Measurements from ENCODE around the gene DCK. TPM values are rescaled to one million over a fixed set of nuclear protein-coding genes. Genes with fewer than 3 reads are reported as not detected.
"Not testable (repeated sequence)": the region's sequence is repeated elsewhere in the genome, so short reads cannot be mapped to it uniquely, and the experiment has no call there.

DCK gene
- total and polyA plus RNA-seq, 2 experiments from 2014 or later = 11.9 to 19.7 TPM

DNA sequence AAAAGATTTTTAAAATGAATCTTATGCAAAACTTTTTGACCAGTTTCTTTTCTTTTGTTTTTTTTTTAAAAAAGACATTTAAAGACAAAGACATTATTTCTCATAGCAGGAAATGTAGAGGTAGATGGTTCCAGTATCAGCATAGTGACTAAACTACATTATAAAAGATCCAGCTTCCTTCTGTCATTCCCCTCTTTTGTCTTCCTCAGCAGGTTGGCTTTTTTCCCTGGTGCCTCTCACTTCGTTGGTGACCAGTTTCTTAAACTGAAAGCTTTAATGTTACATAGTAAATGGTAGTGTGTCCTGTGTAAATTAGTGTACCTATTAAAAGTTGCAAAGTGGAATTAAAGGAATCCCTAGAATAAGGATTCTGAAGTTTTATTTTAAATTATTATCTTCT is 36.1 kb downstream of the DCK start:
- Histone ChIP-seq H3K36me3 (replicated peaks; ENCODE audit: insufficient read depth, low read depth) (no peaks in the 10 kb centered on the region), H3K79me2 (no peaks in the 10 kb centered on the region)
- TF ChIP-seq, protein P1, sequence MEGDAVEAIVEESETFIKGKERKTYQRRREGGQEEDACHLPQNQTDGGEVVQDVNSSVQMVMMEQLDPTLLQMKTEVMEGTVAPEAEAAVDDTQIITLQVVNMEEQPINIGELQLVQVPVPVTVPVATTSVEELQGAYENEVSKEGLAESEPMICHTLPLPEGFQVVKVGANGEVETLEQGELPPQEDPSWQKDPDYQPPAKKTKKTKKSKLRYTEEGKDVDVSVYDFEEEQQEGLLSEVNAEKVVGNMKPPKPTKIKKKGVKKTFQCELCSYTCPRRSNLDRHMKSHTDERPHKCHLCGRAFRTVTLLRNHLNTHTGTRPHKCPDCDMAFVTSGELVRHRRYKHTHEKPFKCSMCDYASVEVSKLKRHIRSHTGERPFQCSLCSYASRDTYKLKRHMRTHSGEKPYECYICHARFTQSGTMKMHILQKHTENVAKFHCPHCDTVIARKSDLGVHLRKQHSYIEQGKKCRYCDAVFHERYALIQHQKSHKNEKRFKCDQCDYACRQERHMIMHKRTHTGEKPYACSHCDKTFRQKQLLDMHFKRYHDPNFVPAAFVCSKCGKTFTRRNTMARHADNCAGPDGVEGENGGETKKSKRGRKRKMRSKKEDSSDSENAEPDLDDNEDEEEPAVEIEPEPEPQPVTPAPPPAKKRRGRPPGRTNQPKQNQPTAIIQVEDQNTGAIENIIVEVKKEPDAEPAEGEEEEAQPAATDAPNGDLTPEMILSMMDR (IDR thresholded peaks at IDR 0.05; ENCODE audit: poor library complexity) = no peak
- TF ChIP-seq EZH2 (IDR thresholded peaks at IDR 0.05; ENCODE audit: borderline replicate concordance) (no peak), EZH2phosphoT487 (IDR thresholded peaks at IDR 0.05; ENCODE audit: low read depth, severe bottlenecking, unreplicated experiment) (no peak)

DNA sequence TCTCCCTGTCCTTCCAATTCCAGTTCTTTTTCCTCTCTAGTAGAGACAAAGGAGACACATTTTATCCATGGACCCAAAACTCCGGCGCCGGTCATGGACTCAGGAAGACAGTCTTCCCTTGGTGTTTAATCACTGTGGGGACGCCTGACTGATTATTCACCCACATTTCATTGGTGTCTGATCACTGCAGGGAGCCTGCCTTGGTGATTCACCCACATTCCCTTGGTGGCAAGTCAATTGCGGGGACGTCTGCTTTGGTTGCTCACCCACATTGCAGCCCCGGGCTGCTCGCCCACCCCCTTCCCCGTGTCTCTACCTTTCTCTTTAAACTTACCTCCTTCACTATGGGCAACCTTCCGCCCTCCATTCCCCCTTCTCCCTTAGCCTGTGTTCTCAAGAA is 38.7 kb downstream of the DCK start:
- H3K4me2 ChIP-seq; H3K79me2 ChIP-seq; H3K4me3 ChIP-seq; H4K20me1 ChIP-seq (ENCODE audit: insufficient read depth, poor library complexity, severe bottlenecking); H3K9me2 ChIP-seq (replicated peaks; ENCODE audit: insufficient read depth); H3K36me3 ChIP-seq (replicated peaks; ENCODE audit: insufficient read depth, low read depth); H3K4me1 ChIP-seq (ENCODE audit: insufficient read depth); DNase-seq (ENCODE audit: low spot score); H3K27me3 ChIP-seq; H2AFZ ChIP-seq; H3K9me3 ChIP-seq (ENCODE audit: low read depth); H3K27ac ChIP-seq: not testable (repeated sequence)
- whole genome bisulfite sequencing (ENCODE audit: low lambda C conversion rate, missing lambda C conversion rate) = 87% methylated on average over 10 of the region's 10 CpGs

More for the DNA sequence above, 36.1 kb downstream of the DCK start:
- 79% methylated on average over 1 of the region's 1 CpG for WGBS (ENCODE audit: low lambda C conversion rate, missing lambda C conversion rate)
- no peaks in the 10 kb centered on the region for H3K9me3 ChIP-seq (ENCODE audit: low read depth)
- H3K27me3 ChIP-seq = no peaks in the 10 kb centered on the region
- no peaks in the 10 kb centered on the region for H3K9me2 ChIP-seq (replicated peaks; ENCODE audit: insufficient read depth)
- H4K20me1 ChIP-seq (ENCODE audit: insufficient read depth, poor library complexity, severe bottlenecking) = no peaks in the 10 kb centered on the region
- no peak overlapping the region for H3K27ac ChIP-seq
- H3K4me2 ChIP-seq = no peak overlapping the region
- DNase-seq (ENCODE audit: low spot score) = no peak
- no peak overlapping the region for H3K4me3 ChIP-seq
- H2AFZ ChIP-seq = no peak overlapping the region
- no peaks in the 10 kb centered on the region for H3K4me1 ChIP-seq (ENCODE audit: insufficient read depth)

DNA sequence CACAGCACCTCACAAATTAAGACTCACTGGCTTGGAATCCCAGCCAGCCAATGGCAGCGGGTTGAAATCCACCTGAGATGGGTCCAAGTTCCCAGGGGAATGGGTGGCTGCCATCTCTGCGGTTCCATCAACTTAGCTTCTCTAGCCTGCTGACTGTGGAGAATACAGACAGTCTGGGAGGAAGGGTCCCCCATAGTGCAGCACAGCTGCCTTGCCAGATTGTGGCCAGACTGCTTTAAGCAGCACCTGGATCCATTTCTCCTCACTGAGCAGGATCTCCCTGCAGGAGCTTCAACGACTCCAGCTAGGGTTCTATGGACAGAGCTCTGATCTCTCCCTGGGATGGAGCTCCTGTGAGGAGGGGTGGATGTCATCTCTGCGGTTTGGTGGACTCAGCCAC is 51.8 kb downstream of the DCK start:
- H3K27me3 ChIP-seq = no peaks in the 10 kb centered on the region
- H3K4me1 ChIP-seq (ENCODE audit: insufficient read depth) = no peaks in the 10 kb centered on the region
- H4K20me1 ChIP-seq (ENCODE audit: insufficient read depth, poor library complexity, severe bottlenecking) = no peaks in the 10 kb centered on the region
- no peaks in the 10 kb centered on the region for H3K79me2 ChIP-seq
- H2AFZ ChIP-seq = no peak overlapping the region
- DNase-seq (ENCODE audit: low spot score) = no peak
- WGBS (ENCODE audit: low lambda C conversion rate, missing lambda C conversion rate) = 96% methylated on average over 4 of the region's 4 CpGs
- no peaks in the 10 kb centered on the region for H3K9me2 ChIP-seq (replicated peaks; ENCODE audit: insufficient read depth)
- no peaks in the 10 kb centered on the region for H3K36me3 ChIP-seq (replicated peaks; ENCODE audit: insufficient read depth, low read depth)
- no peak overlapping the region for H3K27ac ChIP-seq
- H3K4me3 ChIP-seq = no peak overlapping the region
- no peak overlapping the region for H3K4me2 ChIP-seq
- H3K9me3 ChIP-seq (ENCODE audit: low read depth) = peaks cover 6% of the 10 kb centered on the region
- TF ChIP-seq, protein P1 (IDR thresholded peaks at IDR 0.05; ENCODE audit: poor library complexity) = no peak
- TF ChIP-seq EZH2 (IDR thresholded peaks at IDR 0.05; ENCODE audit: borderline replicate concordance) (no peak), EZH2phosphoT487 (IDR thresholded peaks at IDR 0.05; ENCODE audit: low read depth, severe bottlenecking, unreplicated experiment) (no peak)

GRCh38 chr4:71049395-71049794 is 55.9 kb downstream of the DCK start:
- no peak for DNase-seq (ENCODE audit: low spot score)
- no peaks in the 10 kb centered on the region for H3K79me2 ChIP-seq
- 97% methylated on average over 5 of the region's 5 CpGs for WGBS (ENCODE audit: low lambda C conversion rate, missing lambda C conversion rate)
- TF ChIP-seq EZH2phosphoT487 (IDR thresholded peaks at IDR 0.05; ENCODE audit: low read depth, severe bottlenecking, unreplicated experiment) = no peak
- no peak overlapping the region for H3K4me3 ChIP-seq
- no peak overlapping the region for H2AFZ ChIP-seq
- H3K27ac ChIP-seq = no peak overlapping the region
- no peaks in the 10 kb centered on the region for H3K9me3 ChIP-seq (ENCODE audit: low read depth)
- no peaks in the 10 kb centered on the region for H3K4me1 ChIP-seq (ENCODE audit: insufficient read depth)
- no peaks in the 10 kb centered on the region for H3K36me3 ChIP-seq (replicated peaks; ENCODE audit: insufficient read depth, low read depth)
- H3K9me2 ChIP-seq (replicated peaks; ENCODE audit: insufficient read depth) = no peaks in the 10 kb centered on the region
- H3K27me3 ChIP-seq = no peaks in the 10 kb centered on the region
- no peaks in the 10 kb centered on the region for H4K20me1 ChIP-seq (ENCODE audit: insufficient read depth, poor library complexity, severe bottlenecking)
- H3K4me2 ChIP-seq = no peak overlapping the region
